Measurements from ENCODE around the gene C3orf33.

Gene C3orf33

DNA sequence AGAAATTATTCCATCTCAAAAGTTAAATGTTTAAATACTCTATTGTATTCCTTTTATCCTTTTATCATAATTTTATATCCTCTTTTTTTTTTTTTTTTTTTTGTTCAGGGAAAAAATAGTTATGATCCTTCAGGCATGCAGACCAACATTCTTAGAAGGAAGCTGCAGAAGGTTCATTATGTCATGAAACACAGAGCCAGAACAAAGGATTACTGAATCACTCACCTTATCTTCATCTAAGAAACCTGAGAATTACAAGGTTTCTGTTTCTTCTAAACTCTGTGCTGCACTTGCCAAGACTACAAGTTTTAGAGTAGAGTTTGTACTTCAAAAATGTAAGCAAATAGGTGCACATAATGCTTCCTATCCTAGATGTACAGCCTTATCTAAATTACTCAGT lies 64.5 kb downstream of the C3orf33 start:
- no peak for DNase-seq (ENCODE audit: low spot score)

DNA sequence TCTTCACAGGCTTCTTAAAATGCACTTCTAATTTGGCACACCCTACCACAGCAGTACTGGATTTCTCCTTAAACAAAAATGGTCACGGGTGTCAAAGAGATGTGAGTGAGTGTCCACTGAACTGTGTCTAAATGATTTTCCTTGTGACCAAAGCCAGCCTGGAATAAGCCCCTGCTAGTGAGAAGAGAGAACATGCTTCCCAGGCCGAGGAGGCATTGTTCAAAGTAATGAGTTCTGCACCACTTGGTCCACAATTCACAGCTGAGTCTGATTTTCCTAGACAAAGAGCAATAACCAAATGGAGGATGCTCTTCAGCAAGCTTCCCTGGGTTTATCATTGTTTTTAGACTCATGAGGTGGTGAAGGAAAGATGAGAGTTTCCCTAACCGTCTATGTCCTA lies 65.0 kb downstream of the C3orf33 start:
- DNase-seq (ENCODE audit: low spot score), result no peak

DNA sequence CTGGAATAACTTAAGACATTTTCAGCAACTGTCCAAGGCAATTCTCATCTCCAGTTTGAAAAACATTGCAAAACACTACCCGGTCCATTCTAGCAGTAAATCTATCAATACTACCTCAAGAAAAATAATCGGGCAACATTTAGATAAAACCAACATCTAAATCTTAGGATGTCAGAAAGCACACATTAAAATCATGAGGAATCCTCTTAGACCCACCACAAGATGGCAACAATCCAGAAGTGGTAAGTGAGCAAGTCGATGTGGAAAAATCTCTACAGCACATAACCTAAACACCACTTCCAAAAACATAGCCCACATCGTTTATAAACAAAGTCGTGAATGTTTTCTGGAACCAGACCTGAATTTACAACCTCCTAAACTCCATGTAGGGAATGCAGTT lies 66.9 kb downstream of the C3orf33 start:
- no peak for DNase-seq (ENCODE audit: low spot score)

DNA sequence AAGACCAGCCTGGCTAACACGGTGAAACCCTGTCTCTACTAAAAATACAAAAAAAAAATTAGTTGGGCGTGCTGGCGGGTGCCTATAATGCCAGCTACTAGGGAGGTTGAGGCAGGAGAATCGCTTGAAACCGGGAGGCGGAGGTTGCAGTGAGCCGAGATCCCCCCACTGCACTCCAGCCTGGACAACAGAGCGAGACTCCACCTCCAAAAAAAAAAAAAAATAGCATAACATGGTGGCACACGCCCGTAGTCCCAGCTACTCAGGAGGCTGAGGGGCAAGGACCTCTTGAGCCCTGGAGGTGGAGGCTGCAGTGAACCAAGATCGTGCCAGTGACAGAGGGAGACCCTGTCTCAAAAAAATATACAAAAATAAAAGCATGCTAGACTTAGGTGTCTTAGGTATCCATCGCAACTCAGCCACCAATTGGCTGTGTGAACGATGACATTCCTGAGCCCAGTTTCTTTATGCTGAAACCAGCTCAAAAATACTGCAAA lies 67.5 kb downstream of the C3orf33 start:
- no peak for DNase-seq (ENCODE audit: low spot score)

DNA sequence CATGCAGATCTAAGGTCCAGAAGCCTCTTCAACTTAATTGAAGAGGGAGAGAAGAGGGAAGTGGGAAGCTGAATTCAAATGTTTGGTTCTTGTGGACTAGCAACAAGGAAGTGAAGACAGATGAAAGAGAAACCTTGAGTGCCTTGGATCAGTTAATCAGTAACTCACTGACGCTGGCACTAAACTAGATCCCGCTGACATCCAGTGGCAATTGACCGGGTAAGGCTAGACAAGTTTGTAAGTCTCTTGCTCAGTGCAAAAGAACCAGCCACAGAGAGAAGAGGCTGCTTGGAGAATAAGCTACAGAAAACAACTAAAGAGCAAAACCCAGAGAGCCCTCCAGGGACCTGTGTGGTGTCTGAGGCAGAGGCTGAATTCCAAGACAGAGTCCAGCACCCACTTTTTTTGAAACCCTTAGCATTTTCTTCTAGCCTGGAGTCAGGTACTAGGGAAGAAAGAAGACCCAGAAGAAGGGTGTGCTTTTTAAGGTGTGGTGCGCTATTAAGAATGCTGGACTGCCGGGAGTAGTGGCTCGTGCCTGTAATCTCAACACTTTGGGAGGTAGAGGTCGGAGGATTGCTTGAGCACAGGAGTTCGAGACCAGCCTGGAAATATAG lies 68.1 kb downstream of the C3orf33 start:
- no peak for DNase-seq (ENCODE audit: low spot score)

DNA sequence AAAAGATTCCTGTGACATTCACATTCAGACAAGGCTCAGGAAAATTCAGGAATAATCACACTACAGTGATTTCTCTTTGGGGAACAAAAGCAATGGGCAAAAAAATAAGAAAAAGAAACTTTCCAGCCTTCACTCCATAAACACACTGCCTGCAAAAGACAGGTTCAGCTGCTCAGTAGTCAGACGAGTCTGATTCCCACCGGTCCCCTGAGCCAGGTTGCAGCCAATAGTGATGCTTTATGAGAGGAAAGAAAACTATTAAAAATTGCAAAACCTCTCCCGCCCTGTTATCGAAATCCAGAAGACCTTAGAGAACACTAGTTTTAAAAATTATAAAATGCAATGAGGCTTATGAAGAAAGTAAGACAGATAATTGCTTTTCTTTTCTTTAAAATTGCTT lies 69.7 kb downstream of the C3orf33 start:
- DNase-seq (ENCODE audit: low spot score), result no peak

DNA sequence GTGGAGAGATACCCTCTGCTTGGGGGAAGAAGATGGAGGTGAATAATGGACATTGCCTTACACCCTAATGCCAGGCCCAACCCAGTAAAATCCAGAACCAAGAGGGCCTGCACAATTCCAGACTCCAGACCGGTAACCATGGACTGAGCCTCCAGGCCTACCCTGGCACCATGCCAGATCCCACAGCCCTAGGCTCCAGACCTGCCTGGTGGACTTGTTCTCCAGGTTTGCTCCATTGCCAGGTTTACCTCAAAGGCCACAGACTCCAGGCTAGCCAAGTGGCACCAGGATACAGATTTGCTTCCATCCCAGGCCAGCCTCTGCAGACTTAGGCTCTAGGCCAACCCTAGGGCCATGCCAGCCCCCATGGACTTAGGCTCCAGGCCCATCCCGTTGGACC lies 75.2 kb downstream of the C3orf33 start:
- no peak for DNase-seq (ENCODE audit: low spot score)

DNA sequence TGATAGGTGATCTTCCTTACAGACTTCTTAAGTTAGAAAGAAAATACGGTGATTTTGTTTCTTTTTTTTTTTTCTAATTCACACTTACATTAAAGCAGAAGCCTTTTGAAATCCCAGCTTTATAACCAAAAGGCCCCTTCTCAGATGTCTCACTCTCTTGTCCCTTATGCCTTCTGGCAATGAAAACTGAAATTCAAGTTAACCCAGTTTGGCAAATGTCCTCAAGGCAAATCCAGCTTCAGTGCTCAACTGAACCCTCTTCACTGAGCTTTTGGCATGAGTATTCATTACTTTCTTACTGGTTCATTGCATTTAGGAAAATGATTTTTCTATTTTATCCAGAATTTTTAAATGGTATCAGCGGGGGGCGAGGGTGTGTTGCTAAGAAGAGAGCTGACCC lies 78.2 kb downstream of the C3orf33 start:
- no peak for DNase-seq (ENCODE audit: low spot score)

DNA sequence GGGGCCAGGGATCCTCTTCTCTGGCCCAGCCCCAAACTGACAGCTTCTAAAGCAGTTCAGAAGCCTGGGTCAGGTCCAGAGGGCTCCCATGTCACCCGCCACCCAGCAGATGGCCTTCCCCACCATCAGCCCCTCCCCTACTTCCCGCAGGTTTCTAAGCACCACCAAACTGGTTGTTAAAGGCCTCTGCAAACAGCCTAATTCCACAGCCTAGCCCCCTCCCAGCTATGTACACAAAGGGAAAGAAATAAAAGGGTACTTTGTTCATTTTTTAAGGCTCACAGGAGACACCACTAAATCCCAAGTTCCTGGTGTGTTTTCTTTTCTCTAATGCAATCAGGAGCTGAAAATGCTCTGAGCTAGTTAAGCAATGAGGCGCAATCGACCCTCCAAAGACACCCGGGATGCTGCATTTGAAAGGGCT lies 91.8 kb downstream of the C3orf33 start:
- DNase-seq (ENCODE audit: low spot score), result peak; percentile 55
